ENCODE measurements around the gene DCXR.

DCXR gene

GRCh38 chr17:82008941-82009405, 28.5 kb downstream of the DCXR start:
- no peak for DNase-seq

GRCh38 chr17:82008258-82008940, 29.1 kb downstream of the DCXR start:
- no peak for DNase-seq

GRCh38 chr17:82007495-82008257, 29.8 kb downstream of the DCXR start:
- no peak for DNase-seq

- no peak for DNase-seq
Measured at GRCh38 chr17:82007228-82007494, 30.3 kb downstream of the DCXR start.

- no peak for DNase-seq
Measured at GRCh38 chr17:82006468-82007227, 30.8 kb downstream of the DCXR start.

- DNase-seq, result no peak
Measured at GRCh38 chr17:82005701-82006348, 31.7 kb downstream of the DCXR start.

- no peak for DNase-seq
Measured at GRCh38 chr17:82004517-82005455, 32.7 kb downstream of the DCXR start.

GRCh38 chr17:82003411-82004381, 33.8 kb downstream of the DCXR start:
- no peak for DNase-seq

- no peak for DNase-seq
Measured at GRCh38 chr17:82001571-82002056, 35.9 kb downstream of the DCXR start.

GRCh38 chr17:82000803-82001570, 36.5 kb downstream of the DCXR start:
- DNase-seq, result no peak

- DNase-seq, result no peak
Measured at GRCh38 chr17:81999976-82000802, 37.3 kb downstream of the DCXR start.

- no peak for DNase-seq
Measured at GRCh38 chr17:81999587-81999975, 37.9 kb downstream of the DCXR start.

- no peak for DNase-seq
Measured at GRCh38 chr17:81998691-81999438, 38.6 kb downstream of the DCXR start.

- no peak for DNase-seq
Measured at GRCh38 chr17:81998212-81998611, 39.3 kb downstream of the DCXR start.

- no peak for DNase-seq
Measured at GRCh38 chr17:81996757-81997441, 40.6 kb downstream of the DCXR start.

- DNase-seq, result no peak
Measured at GRCh38 chr17:81996232-81996756, 41.2 kb downstream of the DCXR start.

- DNase-seq, result no peak
Measured at GRCh38 chr17:81995463-81996231, 41.9 kb downstream of the DCXR start.
